ENCODE data around the gene CAMK1D.

The CAMK1D gene

DNA sequence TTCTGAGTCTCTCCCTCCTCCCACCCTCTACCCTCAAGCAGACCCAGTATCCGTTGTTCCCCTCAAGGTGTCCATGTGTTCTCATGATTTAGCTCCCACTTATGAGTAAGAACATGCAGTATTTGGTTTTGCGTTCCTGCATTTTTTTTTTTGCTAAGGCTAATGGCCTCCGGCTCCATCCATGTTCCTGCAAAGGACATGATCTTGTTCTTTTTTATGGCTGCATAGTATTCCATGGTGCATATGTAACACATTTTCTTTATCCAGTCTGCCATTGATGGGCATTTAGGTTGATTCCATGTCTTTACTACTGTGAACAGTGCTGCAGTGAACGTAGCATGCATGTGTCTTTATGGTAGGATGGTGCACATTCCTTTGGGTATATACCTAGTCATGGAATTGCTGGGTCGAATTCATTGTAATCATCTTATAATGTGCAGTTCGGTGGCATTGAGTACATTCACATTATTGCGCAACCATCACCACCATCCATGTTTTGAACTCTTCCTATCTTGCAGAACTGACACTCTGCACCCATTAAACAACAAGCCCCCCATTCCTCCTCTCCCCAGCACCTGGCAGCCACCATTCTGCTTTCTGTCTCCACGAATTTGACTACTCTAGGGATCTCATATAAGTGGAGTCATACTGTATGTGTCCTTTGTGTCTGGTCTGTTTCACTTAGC, 125.5 kb downstream of the CAMK1D start:
- TF ChIP-seq, protein P1, sequence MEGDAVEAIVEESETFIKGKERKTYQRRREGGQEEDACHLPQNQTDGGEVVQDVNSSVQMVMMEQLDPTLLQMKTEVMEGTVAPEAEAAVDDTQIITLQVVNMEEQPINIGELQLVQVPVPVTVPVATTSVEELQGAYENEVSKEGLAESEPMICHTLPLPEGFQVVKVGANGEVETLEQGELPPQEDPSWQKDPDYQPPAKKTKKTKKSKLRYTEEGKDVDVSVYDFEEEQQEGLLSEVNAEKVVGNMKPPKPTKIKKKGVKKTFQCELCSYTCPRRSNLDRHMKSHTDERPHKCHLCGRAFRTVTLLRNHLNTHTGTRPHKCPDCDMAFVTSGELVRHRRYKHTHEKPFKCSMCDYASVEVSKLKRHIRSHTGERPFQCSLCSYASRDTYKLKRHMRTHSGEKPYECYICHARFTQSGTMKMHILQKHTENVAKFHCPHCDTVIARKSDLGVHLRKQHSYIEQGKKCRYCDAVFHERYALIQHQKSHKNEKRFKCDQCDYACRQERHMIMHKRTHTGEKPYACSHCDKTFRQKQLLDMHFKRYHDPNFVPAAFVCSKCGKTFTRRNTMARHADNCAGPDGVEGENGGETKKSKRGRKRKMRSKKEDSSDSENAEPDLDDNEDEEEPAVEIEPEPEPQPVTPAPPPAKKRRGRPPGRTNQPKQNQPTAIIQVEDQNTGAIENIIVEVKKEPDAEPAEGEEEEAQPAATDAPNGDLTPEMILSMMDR (IDR thresholded peaks at IDR 0.05; ENCODE audit: low read depth, low read length): no peak
- no peak for DNase-seq (ENCODE audit: low read depth, low spot score)
- no peak overlapping the region for H3K4me3 ChIP-seq (ENCODE audit: low read depth, low read length)
- in situ Hi-C loops (cut with HindIII; ENCODE audit: low sequenced_read_pairs): no loop called here

DNA sequence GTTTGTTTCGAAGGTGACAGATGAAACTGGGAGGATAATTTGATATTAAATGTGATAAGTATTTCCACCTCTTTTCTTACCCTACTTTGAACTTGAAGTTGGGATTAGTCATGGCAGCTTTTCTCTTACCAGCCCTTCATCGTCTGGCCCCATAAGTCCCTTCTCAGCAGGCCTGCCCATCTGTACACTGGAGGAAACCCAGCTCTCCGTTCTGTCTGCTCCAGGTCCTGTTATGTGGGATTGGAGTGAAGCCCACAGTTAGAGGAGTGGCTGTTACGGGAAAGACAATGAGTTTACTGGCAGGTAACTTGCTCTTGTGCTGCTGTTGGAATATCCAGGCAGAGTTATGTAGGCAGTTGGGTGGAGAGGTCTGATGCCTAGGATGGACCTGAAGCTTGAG, 127.3 kb downstream of the CAMK1D start:
- in situ Hi-C loops (cut with HindIII; ENCODE audit: low sequenced_read_pairs): no loop called here
- no peak overlapping the region for H3K4me3 ChIP-seq (ENCODE audit: low read depth, low read length)
- TF ChIP-seq, protein P1 (IDR thresholded peaks at IDR 0.05; ENCODE audit: low read depth, low read length): no peak
- DNase-seq (ENCODE audit: low read depth, low spot score): no peak

DNA sequence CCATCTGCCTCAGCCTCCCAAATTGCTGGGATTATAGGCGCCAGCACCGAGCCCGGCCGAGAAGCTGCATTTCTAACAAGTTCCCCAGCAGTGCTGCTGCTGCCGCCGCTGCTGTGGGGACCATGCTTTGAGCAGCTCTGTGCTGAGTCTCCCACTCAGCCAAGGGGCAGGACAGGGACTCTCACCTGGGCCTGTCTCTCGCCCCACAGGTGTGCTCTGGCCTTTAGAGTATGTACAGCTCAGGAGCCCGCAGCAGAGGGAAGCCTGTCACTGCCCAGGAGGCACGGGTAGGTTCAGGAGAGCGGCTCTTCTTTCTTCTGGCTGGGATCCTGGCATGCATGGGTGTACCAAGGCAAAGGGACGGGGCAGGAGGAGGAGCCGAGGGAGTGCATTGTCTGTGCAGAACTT, 130.1 kb downstream of the CAMK1D start:
- in situ Hi-C loops (cut with HindIII; ENCODE audit: low sequenced_read_pairs): no loop called here
- no peak for DNase-seq (ENCODE audit: low read depth, low spot score)
- no peak overlapping the region for H3K4me3 ChIP-seq (ENCODE audit: low read depth, low read length)
- TF ChIP-seq, protein P1 (IDR thresholded peaks at IDR 0.05; ENCODE audit: low read depth, low read length): no peak

DNA sequence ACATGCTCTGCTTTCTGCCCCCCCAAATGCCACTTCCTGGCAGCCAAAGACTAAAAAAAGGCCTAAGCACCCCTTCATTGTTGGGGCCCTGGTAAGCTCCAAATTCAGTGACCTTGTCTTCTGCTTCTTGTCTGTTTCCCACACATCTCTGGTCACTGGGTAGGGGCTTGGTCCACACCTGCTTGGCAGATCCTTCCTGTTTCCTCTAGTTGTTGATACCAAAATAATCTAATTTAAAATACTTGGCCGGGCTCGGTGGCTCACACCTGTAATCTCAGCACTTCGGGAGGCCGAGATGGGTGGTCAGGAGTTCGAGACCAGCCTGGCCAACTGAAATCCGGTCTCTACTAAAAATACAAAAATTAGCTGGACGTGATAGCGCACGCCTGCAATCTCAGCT, 130.6 kb downstream of the CAMK1D start:
- DNase-seq (ENCODE audit: low read depth, low spot score): no peak
- TF ChIP-seq, protein P1 (IDR thresholded peaks at IDR 0.05; ENCODE audit: low read depth, low read length): no peak
- in situ Hi-C loops (cut with HindIII; ENCODE audit: low sequenced_read_pairs): no loop called here
- H3K4me3 ChIP-seq (ENCODE audit: low read depth, low read length): no peak overlapping the region

DNA sequence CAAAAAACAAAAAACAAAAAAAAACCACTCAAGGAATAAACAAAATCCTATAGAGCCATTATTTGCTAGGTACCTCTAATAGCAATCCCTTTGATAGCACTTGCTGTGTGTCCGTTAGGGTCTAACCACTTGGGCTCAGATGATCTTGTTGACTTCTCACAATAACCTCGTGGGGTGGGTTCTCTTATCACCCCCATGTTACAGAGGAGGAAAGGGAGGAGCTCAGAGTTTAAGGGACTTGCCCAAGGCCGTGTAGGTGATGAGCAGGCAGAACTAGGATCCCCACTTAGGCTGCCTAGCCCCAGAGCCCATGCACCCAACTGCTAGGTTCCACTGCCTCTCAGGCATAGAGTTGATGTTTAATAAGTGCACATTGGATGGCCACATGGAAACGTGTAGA, 131.1 kb downstream of the CAMK1D start:
- in situ Hi-C loops (cut with HindIII; ENCODE audit: low sequenced_read_pairs): no loop called here
- H3K4me3 ChIP-seq (ENCODE audit: low read depth, low read length): no peak overlapping the region
- TF ChIP-seq, protein P1 (IDR thresholded peaks at IDR 0.05; ENCODE audit: low read depth, low read length): no peak
- no peak for DNase-seq (ENCODE audit: low read depth, low spot score)

DNA sequence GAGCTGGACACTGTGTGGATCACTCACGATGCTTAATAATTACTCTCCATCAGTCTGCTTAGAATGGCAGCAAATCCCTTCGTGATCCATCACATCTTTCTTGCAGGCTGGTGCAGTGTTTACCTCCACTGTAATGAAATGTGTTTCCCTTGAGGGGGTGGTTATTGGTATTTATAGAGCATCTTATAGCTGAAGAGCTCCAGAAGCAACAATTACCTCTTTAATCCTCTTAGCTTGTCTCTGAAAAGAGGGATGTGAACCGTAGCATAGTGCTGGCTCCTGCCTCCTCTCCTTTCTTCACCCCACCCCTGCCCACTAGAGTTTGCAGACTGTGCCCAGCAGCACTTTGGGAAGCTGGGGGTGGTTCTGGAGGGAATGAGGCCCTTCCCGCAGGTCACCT, 132.6 kb downstream of the CAMK1D start:
- DNase-seq (ENCODE audit: low read depth, low spot score): no peak
- H3K4me3 ChIP-seq (ENCODE audit: low read depth, low read length): no peak overlapping the region
- TF ChIP-seq, protein P1 (IDR thresholded peaks at IDR 0.05; ENCODE audit: low read depth, low read length): no peak
- in situ Hi-C loops (cut with HindIII; ENCODE audit: low sequenced_read_pairs): no loop called here

Measured in astrocyte of the spinal cord (primary cell).